ENCODE data around the gene RABEP1. TPM values are rescaled to one million over a fixed set of nuclear protein-coding genes. Genes with fewer than 3 reads are reported as not detected.
"Not testable (repeated sequence)": the region's sequence is repeated elsewhere in the genome, so short reads cannot be mapped to it uniquely, and the experiment has no call there.

Gene RABEP1
- 40.0 TPM for total RNA-seq (ENCODE audit: insufficient read depth, low replicate concordance)

DNA sequence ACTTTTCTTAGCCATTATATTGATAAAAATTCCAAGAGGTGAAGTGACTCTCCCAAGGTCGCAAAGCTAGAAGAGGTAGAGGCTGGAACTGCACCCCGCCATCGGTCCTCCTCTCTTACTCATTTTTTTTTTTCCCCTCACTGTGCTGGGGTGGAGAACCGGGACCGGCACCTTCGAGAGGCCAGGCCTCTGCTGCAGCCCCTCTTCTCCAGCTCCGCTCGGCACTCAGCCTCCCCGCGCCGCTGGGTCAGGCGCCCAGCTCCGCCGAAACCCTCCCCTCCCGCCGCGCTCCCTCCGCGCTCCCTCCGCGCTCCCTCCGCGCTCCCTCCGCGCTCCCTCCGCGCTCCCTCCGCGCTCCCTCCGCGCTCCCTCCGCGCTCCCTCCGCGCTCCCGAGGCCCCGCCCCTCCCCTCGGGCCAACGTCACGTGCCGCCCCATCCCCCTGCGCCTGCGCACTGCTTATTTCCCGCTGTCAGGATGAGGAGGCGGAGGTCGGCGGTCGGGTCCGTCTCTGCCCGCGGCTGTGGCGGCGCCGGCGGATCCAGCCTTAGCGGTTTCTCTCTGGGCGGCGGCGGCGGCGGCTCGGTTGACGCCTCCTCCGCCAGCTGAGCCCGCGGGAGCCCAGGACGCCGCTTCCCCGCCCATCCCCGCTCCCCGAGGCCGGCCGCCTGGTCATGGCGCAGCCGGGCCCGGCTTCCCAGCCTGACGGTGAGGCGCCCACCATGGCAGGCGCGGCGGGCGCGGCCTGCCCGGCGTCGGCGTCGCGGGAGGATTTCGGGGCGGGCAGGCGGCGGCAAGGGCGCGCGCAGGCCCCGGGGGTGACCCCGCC lies at the start of gene RABEP1:
Gene RABEP1, plus strand, starts transcription at position 471 of the 828 bp plus-strand sequence. Its CDS starts 203 bp downstream, at position 674.
- DNase-seq (ENCODE audit: low spot score), result peak; percentile 90

GRCh38 chr17:5233492-5233891 lies 48.6 kb upstream of the RABEP1 start:
- DNase-seq (ENCODE audit: low spot score), result not testable (repeated sequence)

GRCh38 chr17:5234645-5235576 lies 47.2 kb upstream of the RABEP1 start, which contains the start of gene SCIMP:
TSS of gene SCIMP (minus strand) at chr17:5234860. CDS start at chr17:5234755, 105 bp downstream.
- no peak for DNase-seq (ENCODE audit: low spot score)

DNA sequence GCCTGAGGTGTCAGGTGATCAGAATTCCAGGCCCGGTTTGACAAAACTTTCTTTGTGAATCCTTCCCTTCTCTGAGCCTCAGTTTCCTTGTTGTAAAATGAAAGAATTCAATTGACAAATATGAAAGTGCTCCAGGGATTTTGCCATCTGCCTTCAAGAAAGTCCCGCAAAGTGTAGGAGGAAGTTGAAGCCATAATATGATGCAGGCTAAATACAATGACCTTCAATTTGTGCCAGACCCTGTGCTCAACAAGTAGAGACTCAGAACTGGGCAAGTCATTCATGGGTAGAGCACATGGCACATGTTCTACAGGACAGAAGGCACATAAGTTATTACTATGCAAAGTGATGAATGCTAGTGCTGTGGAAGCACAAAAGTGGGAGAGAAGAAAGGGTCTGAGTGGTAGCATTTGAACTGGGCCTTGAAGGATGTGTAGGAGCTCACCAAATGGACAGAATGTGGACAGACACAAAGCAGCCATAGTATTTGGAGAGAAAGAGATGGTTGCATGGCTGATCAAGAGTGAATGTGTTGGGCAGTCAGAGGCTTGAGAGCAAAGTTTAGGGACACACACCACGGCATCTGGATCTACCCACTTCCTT lies 45.0 kb upstream of the RABEP1 start:
- no peak for DNase-seq (ENCODE audit: low spot score)

DNA sequence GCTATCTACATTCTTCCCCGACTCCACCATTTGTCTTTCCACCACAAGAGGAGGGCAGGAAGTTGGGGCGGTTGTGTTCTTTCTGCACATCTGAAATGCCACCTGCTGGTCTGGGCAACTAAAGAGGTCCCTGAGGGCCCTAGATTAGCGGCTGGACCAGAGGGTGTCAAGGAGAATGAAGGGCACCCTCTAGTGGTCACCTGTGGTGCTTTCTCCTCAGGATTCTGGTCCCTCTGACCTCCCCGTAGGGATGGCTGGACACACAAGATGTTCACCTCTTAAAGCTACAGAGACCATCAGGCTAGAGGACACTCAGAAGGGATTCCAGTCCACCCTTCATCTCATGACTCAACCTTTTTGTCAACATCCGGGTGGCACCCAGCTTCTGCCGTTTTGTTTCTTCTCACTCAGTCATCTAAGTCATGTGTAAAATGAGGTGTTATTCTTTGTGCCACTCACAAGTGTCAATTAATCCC lies 44.5 kb upstream of the RABEP1 start:
- DNase-seq (ENCODE audit: low spot score), result no peak

GRCh38 chr17:5238333-5238732 lies 43.8 kb upstream of the RABEP1 start:
- no peak for DNase-seq (ENCODE audit: low spot score)

DNA sequence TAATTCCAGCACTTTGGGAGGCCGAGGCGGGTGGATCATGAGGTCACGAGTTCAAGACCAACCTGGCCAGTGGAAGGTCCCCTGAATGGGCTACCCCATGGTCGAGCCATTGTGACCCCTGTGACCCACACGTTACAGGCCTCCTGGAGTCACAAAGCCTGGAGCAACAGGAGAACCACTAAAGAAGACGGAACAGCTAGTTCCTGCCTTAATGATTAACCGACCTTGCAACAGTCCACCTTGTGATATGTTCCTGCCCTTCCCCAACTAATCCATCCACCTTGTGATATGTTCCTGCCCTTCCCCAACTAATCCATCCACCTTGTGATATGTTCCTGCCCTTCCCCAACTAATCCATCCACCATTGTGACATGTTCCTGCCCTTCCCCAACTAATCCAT lies 42.3 kb upstream of the RABEP1 start:
- not testable (repeated sequence) for DNase-seq (ENCODE audit: low spot score)

GRCh38 chr17:5241861-5242671 lies 40.0 kb upstream of the RABEP1 start:
- DNase-seq (ENCODE audit: low spot score), result no peak

- no peak for DNase-seq (ENCODE audit: low spot score)
Observed at GRCh38 chr17:5247621-5248020, 34.5 kb upstream of the RABEP1 start.

GRCh38 chr17:5248821-5249479 lies 33.1 kb upstream of the RABEP1 start:
- DNase-seq (ENCODE audit: low spot score), result peak; percentile 19

GRCh38 chr17:5249615-5250014 lies 32.5 kb upstream of the RABEP1 start:
- peak; percentile 67 for DNase-seq (ENCODE audit: low spot score)

GRCh38 chr17:5254414-5254813 lies 27.7 kb upstream of the RABEP1 start:
- no peak for DNase-seq (ENCODE audit: low spot score)

GRCh38 chr17:5254903-5255521 lies 27.1 kb upstream of the RABEP1 start:
- peak; percentile 32 for DNase-seq (ENCODE audit: low spot score)

DNA sequence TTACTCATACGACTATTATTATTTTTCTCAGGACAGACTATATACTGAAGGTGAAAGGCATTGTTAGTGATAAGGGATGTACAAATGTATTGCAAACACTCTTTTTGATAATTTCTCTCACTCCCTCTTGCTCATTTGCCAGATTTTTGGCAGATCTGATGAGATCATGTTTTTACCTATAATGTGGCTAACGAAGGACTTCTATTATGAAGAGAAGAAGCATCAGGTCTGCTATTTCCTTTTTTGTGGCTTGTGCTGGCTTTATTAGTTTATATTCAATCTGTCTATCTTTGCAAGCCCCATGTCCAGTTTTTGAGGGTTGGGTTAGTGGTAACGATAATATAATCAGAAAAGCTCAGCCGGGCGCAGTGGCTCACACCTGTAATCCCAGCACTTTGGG lies 25.0 kb upstream of the RABEP1 start:
- no peak for DNase-seq (ENCODE audit: low spot score)

DNA sequence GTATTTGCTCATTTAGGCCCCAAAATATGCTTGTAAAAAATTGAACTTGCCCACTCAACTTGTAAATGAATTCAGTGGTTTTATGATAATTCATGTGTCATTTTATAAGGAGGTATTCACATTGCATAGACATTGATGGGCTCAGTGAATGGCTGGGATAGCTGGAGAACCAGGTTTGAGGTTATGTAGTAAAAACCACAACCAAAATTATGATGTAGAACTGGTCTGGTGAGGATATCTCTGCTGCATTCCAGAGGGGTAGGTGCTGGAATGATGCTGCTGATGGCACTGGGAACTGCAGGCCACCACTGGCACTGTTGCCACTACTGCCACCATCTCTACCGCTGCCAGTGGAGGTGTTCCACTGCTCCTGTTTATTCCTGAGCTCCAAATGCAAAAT lies 21.5 kb upstream of the RABEP1 start:
- no peak for DNase-seq (ENCODE audit: low spot score)

DNA sequence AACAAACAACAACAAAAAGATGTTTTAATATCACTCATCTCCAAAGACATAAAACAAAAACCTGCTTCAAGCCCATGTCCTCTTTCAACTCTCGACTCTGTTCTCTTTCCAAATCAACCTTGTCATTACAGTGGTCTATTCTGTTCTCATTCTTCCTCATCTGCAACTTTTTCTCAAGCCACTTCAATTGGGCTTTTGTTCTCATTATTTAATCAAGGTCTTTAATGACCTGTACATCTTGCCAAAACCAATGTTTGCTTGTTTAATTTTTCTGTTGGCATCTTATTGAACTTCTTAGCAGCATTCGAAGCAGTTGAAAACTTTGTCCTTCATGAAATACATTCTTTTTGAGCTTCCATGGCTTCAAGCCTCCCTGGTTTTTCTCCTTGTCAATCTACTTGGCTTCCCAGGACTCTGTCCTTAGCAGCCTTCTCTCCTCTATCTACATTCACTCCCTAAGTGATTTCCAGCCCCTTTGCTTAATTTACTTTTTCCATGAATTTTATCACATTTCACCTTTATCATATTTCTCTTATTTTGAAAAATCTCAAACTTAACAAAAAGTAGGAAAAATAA lies 19.6 kb upstream of the RABEP1 start:
- DNase-seq (ENCODE audit: low spot score), result no peak

DNA sequence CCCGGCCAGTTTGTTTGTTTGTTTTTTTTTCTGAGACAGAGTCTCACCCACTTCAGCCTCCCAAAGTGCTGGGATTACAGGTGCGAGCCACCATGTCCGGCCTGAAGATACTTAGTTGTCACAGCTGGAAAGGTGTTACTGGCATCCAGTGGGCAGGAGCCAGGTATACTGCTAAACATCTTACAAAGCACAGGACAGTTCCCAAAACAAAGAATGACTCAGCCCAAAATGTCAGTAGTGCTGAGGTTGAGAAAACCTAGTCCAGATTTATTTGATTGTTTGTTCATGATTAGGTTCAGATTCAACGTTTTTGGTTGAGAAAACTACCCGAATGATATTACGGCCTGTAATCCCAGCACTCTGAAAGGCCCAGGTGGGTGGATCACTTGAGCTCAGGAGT lies 18.6 kb upstream of the RABEP1 start:
- no peak for DNase-seq (ENCODE audit: low spot score)

DNA sequence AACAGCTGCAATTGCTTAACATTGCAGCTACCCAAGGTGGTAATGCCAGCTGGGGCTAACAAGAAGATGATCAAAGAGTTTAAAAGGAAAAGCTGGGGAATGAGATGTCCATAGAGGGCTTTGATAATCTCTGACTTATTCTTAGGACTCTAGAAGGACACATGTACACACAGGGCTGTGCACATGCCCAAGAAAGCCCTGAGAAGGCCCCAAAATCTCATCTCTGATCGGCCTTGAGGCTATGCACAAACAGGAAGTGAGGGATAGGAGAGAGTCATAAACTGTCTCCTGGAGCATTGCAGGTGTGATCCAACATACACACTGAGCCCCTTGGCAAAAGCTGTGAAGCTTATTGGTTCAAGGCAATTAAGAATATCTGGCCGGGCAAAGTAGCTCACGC lies 17.2 kb upstream of the RABEP1 start:
- no peak for DNase-seq (ENCODE audit: low spot score)

GRCh38 chr17:5269241-5269960 lies 12.7 kb upstream of the RABEP1 start:
- no peak for DNase-seq (ENCODE audit: low spot score)
